ENCODE results near the gene MYO15A.
"Not testable (repeated sequence)": the region's sequence is repeated elsewhere in the genome, so short reads cannot be mapped to it uniquely, and the experiment has no call there.

The MYO15A gene

GRCh38 chr17:18213666-18214270 lies 105.2 kb downstream of the MYO15A start:
- DNase-seq (ENCODE audit: low read depth in 2 of 2) = no peak

GRCh38 chr17:18216906-18217305 lies 108.3 kb downstream of the MYO15A start:
- not testable (repeated sequence) for DNase-seq (ENCODE audit: low read depth in 2 of 2)

- DNase-seq (ENCODE audit: low read depth in 2 of 2) = no peak
These were observed 109.0 kb downstream of the MYO15A start for GRCh38 chr17:18217412-18218015.

- no peak for DNase-seq (ENCODE audit: low read depth in 2 of 2)
These were observed 110.3 kb downstream of the MYO15A start for GRCh38 chr17:18218756-18219415.

- DNase-seq (ENCODE audit: low read depth in 2 of 2) = no peak
These were observed 115.5 kb downstream of the MYO15A start for GRCh38 chr17:18224053-18224386.

- no peak for DNase-seq (ENCODE audit: low read depth in 2 of 2)
These were observed 116.0 kb downstream of the MYO15A start for GRCh38 chr17:18224387-18225120.

GRCh38 chr17:18225121-18225641 lies 116.6 kb downstream of the MYO15A start, which contains the start of gene LLGL1:
TSS of gene LLGL1 (plus strand) at chr17:18225635. CDS start at chr17:18225683, 48 bp downstream.
- peak; percentile 89 to 92 for DNase-seq (ENCODE audit: low read depth in 2 of 2)

GRCh38 chr17:18225642-18226283 lies 117.2 kb downstream of the MYO15A start:
- DNase-seq (ENCODE audit: low read depth in 2 of 2) = no peak

- DNase-seq (ENCODE audit: low read depth in 2 of 2) = no peak
These were observed 117.9 kb downstream of the MYO15A start for GRCh38 chr17:18226284-18226945.

GRCh38 chr17:18227635-18228034 lies 119.1 kb downstream of the MYO15A start:
- no peak for DNase-seq (ENCODE audit: low read depth in 2 of 2)

- DNase-seq (ENCODE audit: low read depth in 2 of 2) = no peak
These were observed 119.7 kb downstream of the MYO15A start for GRCh38 chr17:18228176-18228682.

GRCh38 chr17:18229254-18229653 lies 120.7 kb downstream of the MYO15A start:
- no peak for DNase-seq (ENCODE audit: low read depth in 2 of 2)
